Lower lobe of right lung (tissue), 2 donors: ENCODE results near the gene VSTM1. TPM values are rescaled to one million over a fixed set of nuclear protein-coding genes. Genes with fewer than 3 reads are reported as not detected.

ENCODE experiments used
- ATAC-seq, 2 donors: fragments of 200-7000 bp; cut with Tn5 transposase; one replicate each; pipeline ENCODE4 v1.9.1; 2020 to 2022; ENCODE audit warnings: mild to moderate bottlenecking in 2 of 2, moderate library complexity in 2 of 2
- DNase-seq: peaks from one replicate; pipeline ENCODE4 v3.0.0-alpha.2; 2020
- H3K27ac ChIP-seq: fragments of 200-600 bp; one replicate; pipeline ENCODE4 v1.8.0; 2022
- H3K27me3 ChIP-seq: fragments of 200-600 bp; one replicate; pipeline ENCODE4 v1.8.0; 2022; ENCODE audit warnings: low read depth
- H3K36me3 ChIP-seq: fragments of 200-600 bp; one replicate; pipeline ENCODE4 v1.8.0; 2022; ENCODE audit warnings: mild to moderate bottlenecking
- H3K4me1 ChIP-seq: fragments of 200-600 bp; one replicate; pipeline ENCODE4 v1.8.0; 2022
- H3K4me3 ChIP-seq: fragments of 200-600 bp; one replicate; pipeline ENCODE4 v1.8.0; 2022; ENCODE audit warnings: mild to moderate bottlenecking
- H3K9me3 ChIP-seq: fragments of 200-600 bp; one replicate; pipeline ENCODE4 v1.8.0; 2022
- CTCF ChIP-seq: fragments of 200-600 bp; IDR thresholded peaks from one replicate; pipeline ENCODE4 v1.8.0; 2022; ENCODE audit warnings: antibody characterized with exemption, mild to moderate bottlenecking
- intact Hi-C: fragments of 100-400 bp; cut with DNase I; formaldehyde crosslinking; loops from one replicate; pipeline ENCODE4 v1.11.0; 2022
- long read RNA-seq: library from polyadenylated mRNA; unstranded; transcript quantifications from one replicate; pipeline ENCODE4 v2.0.0, GENCODE V29; 2021
- total RNA-seq: library from RNA; stranded (reverse); fragmentation: NEBNext Ultra II Directional; extraction: Animal tissue kit (Norgen Biotek cat#: 25700); gene quantifications from one replicate; pipeline ENCODE4 v1.2.1, GENCODE V29; 2021
- donor health status: DM: no; HTN: yes; CAD: no; lungs with severe emphysema.

The VSTM1 gene
- 1.7 TPM for total RNA-seq
- long read RNA-seq, partial matches to known transcripts, result 0 of 2 reads
- long read RNA-seq, other reads (novel, unspliced or antisense), result 2 of 2 reads

- Histone ChIP-seq H3K9me3 (no peaks in the 10 kb centered on the region), H3K27me3 (peaks cover 4% of the 10 kb centered on the region), H3K36me3 (no peaks in the 10 kb centered on the region), H3K4me3 (no peak within 1 kb of the TSS), H3K4me1 (no peaks in the 10 kb centered on the region), H3K27ac (no peak within 1 kb of the TSS)
- TF ChIP-seq CTCF, result no peak
- ATAC-seq (peak in 1 of 2 donors; percentile 23), DNase-seq (no peak)
- intact Hi-C loops, result no loop called here
These were observed at the start of gene VSTM1 for GRCh38 chr19:54063350-54064116. Gene VSTM1 (minus strand): TSS chr19:54063897. CDS start chr19:54063777, 120 bp downstream.

- intact Hi-C loops, result no loop called here
- Histone ChIP-seq H3K27me3 (no peaks in the 10 kb centered on the region), H3K27ac (no peak overlapping the region), H3K9me3 (no peaks in the 10 kb centered on the region), H3K4me1 (peaks cover 12% of the 10 kb centered on the region), H3K4me3 (no peak overlapping the region), H3K36me3 (peaks cover 65% of the 10 kb centered on the region)
- no peak for DNase-seq
- ATAC-seq, result no peak
- no peak for TF ChIP-seq CTCF
These were observed 46.0 kb upstream of the VSTM1 start for GRCh38 chr19:54109651-54110050.

- Histone ChIP-seq H3K4me1 (peaks cover 8% of the 10 kb centered on the region), H3K36me3 (peaks cover 65% of the 10 kb centered on the region), H3K9me3 (no peaks in the 10 kb centered on the region), H3K4me3 (no peak overlapping the region), H3K27ac (no peak overlapping the region), H3K27me3 (no peaks in the 10 kb centered on the region)
- DNase-seq (peak; percentile 35), ATAC-seq (no peak)
- intact Hi-C loops, result no loop called here
- no peak for TF ChIP-seq CTCF
These were observed 44.8 kb upstream of the VSTM1 start for GRCh38 chr19:54108496-54108895.

GRCh38 chr19:54107876-54108490 is 44.3 kb upstream of the VSTM1 start:
- peak; percentile 41 for DNase-seq
- Histone ChIP-seq H3K4me1 (peaks cover 11% of the 10 kb centered on the region), H3K27me3 (no peaks in the 10 kb centered on the region), H3K4me3 (no peak overlapping the region), H3K36me3 (peaks cover 65% of the 10 kb centered on the region), H3K27ac (no peak overlapping the region), H3K9me3 (no peaks in the 10 kb centered on the region)
- intact Hi-C loops, result no loop called here
- no peak for ATAC-seq
- no peak for TF ChIP-seq CTCF

- H3K9me3 ChIP-seq, result no peaks in the 10 kb centered on the region
- peaks cover 60% of the 10 kb centered on the region for H3K36me3 ChIP-seq
- H3K4me1 ChIP-seq, result peaks cover 11% of the 10 kb centered on the region
- H3K27ac ChIP-seq, result no peak overlapping the region
- H3K27me3 ChIP-seq, result no peaks in the 10 kb centered on the region
- TF ChIP-seq CTCF, result no peak
- no peak for ATAC-seq
- H3K4me3 ChIP-seq, result no peak overlapping the region
- intact Hi-C loops, result no loop called here
- DNase-seq, result peak; percentile 37
These were observed 43.0 kb upstream of the VSTM1 start for GRCh38 chr19:54106716-54107115.
